H1 (cell line): ENCODE results near the gene SUGT1. TPM values are rescaled to one million over a fixed set of nuclear protein-coding genes. Genes with fewer than 3 reads are reported as not detected.

Experiments used
- CTCF ChIA-PET: fragments of 300-600 bp; sonication (Branson Sonifier 250); formaldehyde crosslinking; loops from one replicate; lab custom pipeline; 2021; ENCODE audit not compliant: partially characterized antibody; lab: Charles Lee
- POLR2A ChIA-PET: fragments of 300-600 bp; sonication (Branson Sonifier 250); formaldehyde crosslinking; loops from one replicate; lab custom pipeline; 2021; ENCODE audit warnings: inconsistent platforms; ENCODE audit not compliant: partially characterized antibody; lab: Charles Lee
- DNase-seq, 2 experiments: peaks; one replicate each; pipeline versions ENCODE4 v3.0.0 to v3.0.0-alpha.2; 2010 to 2022; ENCODE audit warnings: low spot score in 2 of 2, low read depth in 1 of 2, mixed read lengths in 1 of 2
- FAIRE-seq: peaks from 2 replicates; lab custom pipeline; 2011; peaks lifted over from hg19 to GRCh38; lab: Jason Lieb, UNC
- H2AFZ ChIP-seq: 2 replicates; pipeline ENCODE4 v1.8.1; 2012; ENCODE audit warnings: low read length, inconsistent platforms
- H2AK5ac ChIP-seq: 2 replicates; pipeline ENCODE4 v1.6.1; 2013; ENCODE audit warnings: low read depth, low read length
- H2BK120ac ChIP-seq: replicated peaks from 2 replicates; pipeline ENCODE3; 2013; ENCODE audit warnings: low read depth, low read length, inconsistent platforms
- H2BK12ac ChIP-seq: 2 replicates; pipeline ENCODE4 v1.6.1; 2013; ENCODE audit warnings: low read depth, low read length
- H2BK15ac ChIP-seq: 2 replicates; pipeline ENCODE4 v1.6.1; 2013; ENCODE audit warnings: low read length
- H2BK20ac ChIP-seq: 2 replicates; pipeline ENCODE4 v1.6.1; 2013; ENCODE audit warnings: low read length
- H2BK5ac ChIP-seq: 2 replicates; pipeline ENCODE4 v1.6.1; 2013; ENCODE audit warnings: low read depth, low read length
- H3K14ac ChIP-seq: 2 replicates; pipeline ENCODE4 v1.6.1; 2013; ENCODE audit warnings: inconsistent platforms; ENCODE audit not compliant: insufficient read length
- H3K18ac ChIP-seq: 2 replicates; pipeline ENCODE4 v1.6.1; 2013; ENCODE audit warnings: low read length; ENCODE audit errors: extremely low read depth
- H3K23ac ChIP-seq: 2 replicates; pipeline ENCODE4 v1.6.1; 2013; ENCODE audit warnings: inconsistent platforms; ENCODE audit not compliant: insufficient read length
- H3K23me2 ChIP-seq: 2 replicates; pipeline ENCODE4 v1.6.1; 2013; ENCODE audit warnings: low read depth, low read length
- H3K27ac ChIP-seq: 2 replicates; pipeline ENCODE4 v1.6.1; 2011; ENCODE audit warnings: low read depth, low read length, inconsistent platforms
- H3K27me3 ChIP-seq, 4 experiments: replicated peaks in 1 of 4; 1 replicate in 1 of 4; 2 replicates in 3 of 4; pipeline versions ENCODE4 v1.6.1 to v1.8.1; 2011 to 2013; ENCODE audit warnings: low read length in 3 of 4, mild to moderate bottlenecking in 3 of 4, inconsistent platforms in 2 of 4, mixed read lengths in 2 of 4, moderate library complexity in 1 of 4; ENCODE audit not compliant: control insufficient read depth in 3 of 4, insufficient read depth in 3 of 4; ENCODE audit errors: extremely low read depth in 1 of 4
- H3K36me3 ChIP-seq, 4 experiments: 2 replicates each; pipeline versions ENCODE4 v1.6.1 to v1.8.1; 2011 to 2013; ENCODE audit warnings: mild to moderate bottlenecking in 4 of 4, low read length in 3 of 4, moderate library complexity in 2 of 4, control low read depth in 1 of 4, inconsistent platforms in 1 of 4; ENCODE audit not compliant: insufficient read depth in 4 of 4, control insufficient read depth in 2 of 4
- H3K4ac ChIP-seq: replicated peaks from 2 replicates; pipeline ENCODE3; 2013; ENCODE audit warnings: low read length, low read depth, mixed read lengths, inconsistent platforms; ENCODE audit not compliant: insufficient read length
- H3K4me1 ChIP-seq, 4 experiments: replicated peaks in 1 of 4; 1 replicate in 1 of 4; 2 replicates in 3 of 4; pipeline versions ENCODE4 v1.6.1 to v1.8.1; 2011 to 2013; ENCODE audit warnings: low read length in 3 of 4, inconsistent platforms in 2 of 4, mixed read lengths in 1 of 4; ENCODE audit not compliant: insufficient read depth in 4 of 4, control insufficient read depth in 3 of 4
- H3K4me2 ChIP-seq, 2 experiments: 2 replicates each; pipeline versions ENCODE4 v1.6.1 to v1.8.1; 2011 to 2013; ENCODE audit warnings: low read depth in 2 of 2, low read length in 2 of 2, control low read depth in 1 of 2, inconsistent platforms in 1 of 2, mild to moderate bottlenecking in 1 of 2; ENCODE audit not compliant: insufficient read depth in 1 of 2
- H3K4me3 ChIP-seq, 4 experiments: fragments of 200-600, 300-600 bp in 1 of 4; sonication (generic), shearing (Covaris generic), sonication (Bioruptor Twin) in 1 of 4; 2 replicates each; pipeline versions ENCODE4 v1.5.1 to v1.8.1; 2011 to 2016; ENCODE audit warnings: low read length in 4 of 4, low read depth in 3 of 4, control low read depth in 2 of 4, inconsistent platforms in 2 of 4, mild to moderate bottlenecking in 2 of 4, mixed read lengths in 1 of 4, moderate library complexity in 1 of 4; ENCODE audit not compliant: insufficient read depth in 2 of 4; ENCODE audit errors: extremely low read depth in 1 of 4
- H3K56ac ChIP-seq: replicated peaks from 2 replicates; pipeline ENCODE3; 2013; ENCODE audit warnings: low read depth, mild to moderate bottlenecking, mixed read lengths, low read length, inconsistent platforms; ENCODE audit not compliant: insufficient read length
- H3K79me1 ChIP-seq: 2 replicates; pipeline ENCODE4 v1.6.1; 2013; ENCODE audit warnings: low read depth, low read length, control low read depth
- H3K79me2 ChIP-seq, 2 experiments: 2 replicates each; pipeline versions ENCODE4 v1.6.1 to v1.8.1; 2012 to 2013; ENCODE audit warnings: low read length in 2 of 2, mild to moderate bottlenecking in 2 of 2, inconsistent platforms in 1 of 2; ENCODE audit not compliant: insufficient read depth in 2 of 2, control insufficient read depth in 1 of 2
- H3K9ac ChIP-seq, 4 experiments: replicated peaks in 1 of 4; 1 replicate in 1 of 4; 2 replicates in 3 of 4; pipeline versions ENCODE4 v1.6.1 to v1.8.1; 2011 to 2013; ENCODE audit warnings: low read depth in 3 of 4, low read length in 3 of 4, control low read depth in 2 of 4, mild to moderate bottlenecking in 2 of 4, moderate library complexity in 2 of 4, inconsistent platforms in 1 of 4; ENCODE audit errors: extremely low read depth in 1 of 4
- H3K9me3 ChIP-seq, 2 experiments: 2 replicates each; pipeline versions ENCODE4 v1.6.1 to v1.8.1; 2012 to 2013; ENCODE audit warnings: mild to moderate bottlenecking in 2 of 2, moderate library complexity in 2 of 2, control low read depth in 1 of 2, inconsistent platforms in 1 of 2, low read depth in 1 of 2, low read length in 1 of 2, mixed read lengths in 1 of 2; ENCODE audit not compliant: insufficient read depth in 2 of 2
- H4K20me1 ChIP-seq, 2 experiments: replicated peaks in 1 of 2; 2 replicates each; pipeline versions ENCODE3 to v1.8.1; 2011 to 2013; ENCODE audit warnings: inconsistent platforms in 2 of 2, low read length in 2 of 2, mild to moderate bottlenecking in 1 of 2; ENCODE audit not compliant: insufficient read depth in 2 of 2, control insufficient read depth in 1 of 2
- H4K5ac ChIP-seq: 2 replicates; pipeline ENCODE4 v1.6.1; 2013; ENCODE audit warnings: low read length, low read depth, mixed read lengths, inconsistent platforms; ENCODE audit not compliant: insufficient read length
- H4K8ac ChIP-seq: 2 replicates; pipeline ENCODE4 v1.8.0; 2013; ENCODE audit warnings: mild to moderate bottlenecking, moderate library complexity, low read length, inconsistent platforms; ENCODE audit not compliant: insufficient read depth; ENCODE audit errors: extremely low read depth
- H4K91ac ChIP-seq: replicated peaks from 2 replicates; pipeline ENCODE3; 2013; ENCODE audit warnings: low read length, mixed read lengths, inconsistent platforms; ENCODE audit not compliant: insufficient read length
- ASH2L ChIP-seq: fragments of 200-600, 300-600 bp; sonication (generic); IDR thresholded peaks from one replicate; pipeline ENCODE4 v1.7.1; 2017; ENCODE audit warnings: low read length
- CBX5 ChIP-seq: fragments of 300-800, 300-1000 bp; sonication (generic); IDR thresholded peaks from 2 replicates; pipeline ENCODE4 v1.7.1; 2016; ENCODE audit warnings: antibody characterized with exemption, low read length, low read depth
- CHD1 ChIP-seq: IDR thresholded peaks from 2 replicates; pipeline ENCODE4 v1.6.1; 2012; ENCODE audit warnings: low read depth, low read length, improper control_type of control experiment
- GABPA ChIP-seq: IDR thresholded peaks from 2 replicates; pipeline ENCODE4 v1.6.1; 2011; ENCODE audit warnings: mild to moderate bottlenecking, low read length, moderate library complexity, borderline replicate concordance; ENCODE audit not compliant: insufficient read depth
- KDM1A ChIP-seq: fragments of 200-600, 300-600 bp; sonication (generic); IDR thresholded peaks from 2 replicates; pipeline ENCODE4 v1.7.1; 2016; ENCODE audit warnings: mild to moderate bottlenecking, low read length, borderline replicate concordance
- NRF1 ChIP-seq: IDR thresholded peaks from 2 replicates; pipeline ENCODE4 v1.6.1; 2011; ENCODE audit warnings: mild to moderate bottlenecking, low read depth, low read length, improper control_type of control experiment
- POLR2A ChIP-seq, 2 experiments: IDR thresholded peaks; 1 replicate in 1 of 2; 2 replicates in 1 of 2; pipeline ENCODE4 v1.6.1; 2011; ENCODE audit warnings: low read depth in 2 of 2, low read length in 2 of 2, mild to moderate bottlenecking in 2 of 2; ENCODE audit errors: control extremely low read depth in 1 of 2
- SAP30 ChIP-seq: fragments of 300-600 bp; sonication (generic); IDR thresholded peaks from 2 replicates; pipeline ENCODE4 v1.7.1; 2012; ENCODE audit warnings: low read length, moderate library complexity, mild to moderate bottlenecking, inconsistent platforms; ENCODE audit not compliant: insufficient read depth, insufficient replicate concordance
- SP4 ChIP-seq: IDR thresholded peaks from 2 replicates; pipeline ENCODE4 v1.6.1; 2012; ENCODE audit warnings: low read length, inconsistent platforms
- TAF1 ChIP-seq: IDR thresholded peaks from 2 replicates; pipeline ENCODE4 v1.6.1; 2011; ENCODE audit warnings: mild to moderate bottlenecking, low read depth, low read length
- TCF12 ChIP-seq: IDR thresholded peaks from 2 replicates; pipeline ENCODE4 v1.6.1; 2011; ENCODE audit warnings: low read depth, mild to moderate bottlenecking, low read length
- WGBS, 2 experiments: shearing (Covaris generic) in 1 of 2; methylation state at CpG; one replicate each; pipeline versions ENCODE4 v1.1.6 to v1.1.7; 2013 to 2015; ENCODE audit warnings: low lambda C conversion rate in 2 of 2, mixed read lengths in 2 of 2, inconsistent platforms in 1 of 2, low coverage in 1 of 2, missing lambda C conversion rate in 1 of 2; ENCODE audit not compliant: insufficient replicate concordance in 2 of 2, insufficient coverage in 1 of 2, insufficient read length in 1 of 2; ENCODE audit errors: extremely low coverage in 1 of 2, missing lambda C conversion rate in 1 of 2; 5-methylcytosine and 5-hydroxymethylcytosine counted together
- polyA plus RNA-seq, 7 experiments: library from polyadenylated mRNA; depleted of rRNA in 3 of 7; stranded (reverse) in 5 of 7; unstranded in 2 of 7; fragments of >200 nt in 5 of 7; fragments of 200-250 nt in 2 of 7; gene quantifications; 1 replicate in 5 of 7; 2 replicates in 1 of 7; 4 replicates in 1 of 7; pipeline versions ENCODE4 v1.2.1 to v1.2.3, GENCODE V29; 2011 to 2013; ENCODE audit warnings: missing spikeins in 2 of 7, mixed read lengths in 2 of 7
- total RNA-seq: library from RNA; stranded (reverse); fragmentation: NEBNext Ultra II Directional; extraction: Animal tissue kit (Norgen Biotek cat#: 25700); gene quantifications from 2 replicates; pipeline ENCODE4 v1.2.1, GENCODE V29; 2021
- TF ChIP-seq, protein P1 (sequence below): IDR thresholded peaks from 2 replicates; pipeline ENCODE4 v1.6.1; 2012; ENCODE audit warnings: inconsistent platforms

Gene SUGT1
- total and polyA plus RNA-seq, 2 of the 8 experiments (the other 6 are each of a cell fraction or from before 2014, with no cell fraction given), result 21.0 to 99.4 TPM

DNA sequence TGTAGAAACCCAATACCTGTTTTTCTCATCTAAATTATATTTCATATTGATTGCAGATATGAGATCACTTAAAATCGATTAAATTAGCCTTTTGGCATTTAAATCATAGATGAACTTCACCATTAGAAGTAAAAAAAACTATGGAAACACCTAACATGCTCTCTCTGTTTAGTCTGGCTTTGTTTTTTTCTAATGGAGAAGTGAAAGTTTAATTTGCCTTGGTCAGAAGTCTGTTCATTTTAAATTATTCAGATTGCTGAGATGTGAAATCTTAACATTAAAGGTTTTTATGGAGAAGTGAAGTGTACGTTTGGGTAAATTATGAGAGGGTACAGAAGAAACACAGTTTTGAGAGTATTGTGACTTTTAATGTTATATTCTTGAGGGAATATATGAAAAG lies 6.7 kb downstream of the SUGT1 start:
- H4K91ac ChIP-seq, result no peak overlapping the region
- no peak overlapping the region for H3K23ac ChIP-seq
- no peak overlapping the region for H3K4me2 ChIP-seq
- no peak overlapping the region for H2BK5ac ChIP-seq
- POLR2A ChIA-PET, result no interaction called here
- H3K14ac ChIP-seq, result no peak overlapping the region
- H3K27ac ChIP-seq, result no peak overlapping the region
- no peak overlapping the region for H3K9ac ChIP-seq
- peaks cover 2 to 75% (median 17%) of the 10 kb centered on the region in 4 experiments; a peak in 7 of 8 replicates for H3K36me3 ChIP-seq
- FAIRE-seq, result no peak
- DNase-seq, result no peak
- no peak overlapping the region for H3K56ac ChIP-seq
- H3K4me1 ChIP-seq, result no peaks in the 10 kb centered on the region
- H3K79me2 ChIP-seq, result peaks cover 8 to 45% of the 10 kb centered on the region in 2 experiments
- no peaks in the 10 kb centered on the region for H3K27me3 ChIP-seq
- 88% methylated on average over 2 of the region's 2 CpGs; no CpG with 5 or more reads in 1 of the 2 experiments for WGBS, 2 experiments
- no peak overlapping the region for H2AFZ ChIP-seq
- no peak overlapping the region for H2BK120ac ChIP-seq
- no peak overlapping the region for H4K5ac ChIP-seq
- H4K20me1 ChIP-seq, result peaks cover 0 to 2% of the 10 kb centered on the region in 2 experiments
- CTCF ChIA-PET, result no interaction called here
- no peak overlapping the region for H2BK20ac ChIP-seq
- TF ChIP-seq KDM1A (no peak), TCF12 (no peak), SAP30 (no peak), NRF1 (no peak), GABPA (no peak), CHD1 (no peak), SP4 (no peak), POLR2A (IDR thresholded peaks at IDR 0.05; ENCODE audit: control extremely low read depth in 1 of 2, low read depth in 2 of 2, low read length in 2 of 2) (no peak), CBX5 (no peak), ASH2L (no peak), TAF1 (no peak)
- TF ChIP-seq, protein P1, sequence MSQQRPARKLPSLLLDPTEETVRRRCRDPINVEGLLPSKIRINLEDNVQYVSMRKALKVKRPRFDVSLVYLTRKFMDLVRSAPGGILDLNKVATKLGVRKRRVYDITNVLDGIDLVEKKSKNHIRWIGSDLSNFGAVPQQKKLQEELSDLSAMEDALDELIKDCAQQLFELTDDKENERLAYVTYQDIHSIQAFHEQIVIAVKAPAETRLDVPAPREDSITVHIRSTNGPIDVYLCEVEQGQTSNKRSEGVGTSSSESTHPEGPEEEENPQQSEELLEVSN, result no peak
- no peak overlapping the region for H4K8ac ChIP-seq
- H3K9me3 ChIP-seq, result no peaks in the 10 kb centered on the region
- no peak overlapping the region for H2BK12ac ChIP-seq
- H3K4me3 ChIP-seq, result no peak overlapping the region
- H3K23me2 ChIP-seq, result no peaks in the 10 kb centered on the region
- H3K18ac ChIP-seq, result no peak overlapping the region
- H3K4ac ChIP-seq, result no peak overlapping the region
- H2BK15ac ChIP-seq, result no peak overlapping the region
- H2AK5ac ChIP-seq, result no peak overlapping the region
- H3K79me1 ChIP-seq, result no peaks in the 10 kb centered on the region
